Esophagus squamous epithelium (tissue), 5 donors: ENCODE data around the gene C6orf47. TPM values are rescaled to one million over a fixed set of nuclear protein-coding genes. Genes with fewer than 3 reads are reported as not detected.

Source experiments
- DNase-seq: peaks from one replicate; lab custom pipeline; 2025; lab: John Stamatoyannopoulos, UW
- H3K27ac ChIP-seq, 4 donors: fragments of 200-600 bp; sonication (generic); one replicate each; pipeline ENCODE4 v1.5.1; 2016 to 2019; ENCODE audit warnings: mild to moderate bottlenecking in 1 of 4
- H3K27me3 ChIP-seq, 4 donors: fragments of 200-600 bp; sonication (generic); 1 replicate in 3 of 4; 2 replicates in 1 of 4; pipeline versions ENCODE4 v1.5.1 to v1.6.0; 2017 to 2021; ENCODE audit warnings: antibody characterized with exemption in 1 of 4
- H3K36me3 ChIP-seq, 3 donors: fragments of 200-600 bp; sonication (generic); one replicate each; pipeline ENCODE4 v1.5.1; 2016 to 2019
- H3K4me1 ChIP-seq, 3 donors: fragments of 200-600 bp; sonication (generic); one replicate each; pipeline ENCODE4 v1.5.1; 2017 to 2019
- H3K4me3 ChIP-seq, 4 donors: fragments of 200-600 bp; sonication (generic); 1 replicate in 3 of 4; 2 replicates in 1 of 4; pipeline ENCODE4 v1.5.1; 2016 to 2019; ENCODE audit warnings: mild to moderate bottlenecking in 2 of 4, moderate library complexity in 1 of 4
- H3K9me3 ChIP-seq, 3 donors: fragments of 200-600 bp; sonication (generic); one replicate each; pipeline ENCODE4 v1.5.1; 2016 to 2019
- CTCF ChIP-seq, 6 experiments: fragments of 450-650 bp in 4 of 6; fragments of 200-600 bp in 2 of 6; sonication (generic) in 2 of 6; IDR thresholded peaks; one replicate each; pipeline ENCODE4 v1.5.1; 2016 to 2019; ENCODE audit warnings: antibody characterized with exemption in 6 of 6, mild to moderate bottlenecking in 4 of 6, moderate library complexity in 4 of 6
- POLR2A ChIP-seq, 4 donors: fragments of 450-650 bp; IDR thresholded peaks; one replicate each; pipeline ENCODE4 v1.6.1; 2017; ENCODE audit warnings: antibody characterized with exemption in 4 of 4, mild to moderate bottlenecking in 4 of 4, moderate library complexity in 3 of 4
- WGBS, 2 donors: methylation state at CpG; one replicate each; pipeline ENCODE4 v1.1.5; 2018; 5-methylcytosine and 5-hydroxymethylcytosine counted together
- intact Hi-C: fragments of 100-400 bp; cut with DNase I; formaldehyde crosslinking; loops from one replicate; pipeline ENCODE4 v1.15.0; 2022
- total RNA-seq, 4 donors: library from RNA; depleted of rRNA; stranded (reverse); fragments of >200 nt; gene quantifications; one replicate each; pipeline ENCODE4 v1.1.0, GENCODE V29; 2016
- donor health status: DM: yes; HTN: yes; CAD: no.

C6orf47 gene
- total RNA-seq, 4 donors from 2014 or later = 28.8 to 34.4 (median 31.7) TPM

- Histone ChIP-seq H3K36me3 (peaks cover 63 to 100% (median 79%) of the 10 kb centered on the region in 3 donors), H3K4me3 (no peak overlapping the region), H3K4me1 (no peaks in the 10 kb centered on the region), H3K27ac (no peak overlapping the region), H3K27me3 (no peaks in the 10 kb centered on the region), H3K9me3 (no peaks in the 10 kb centered on the region)
- TF ChIP-seq POLR2A (IDR thresholded peaks at IDR 0.05) = no peak
- TF ChIP-seq CTCF (IDR thresholded peaks at IDR 0.05) = no peak
- intact Hi-C loops = no loop called here
- WGBS, 2 donors = 71 to 83% methylated on average over 1 of the region's 7 CpGs
- DNase-seq = no peak
Observed at GRCh38 chr6:31633447-31633846, 27.1 kb downstream of the C6orf47 start.

GRCh38 chr6:31632279-31632946, 28.2 kb downstream of the C6orf47 start:
- Histone ChIP-seq H3K4me3 (no peak overlapping the region), H3K9me3 (no peaks in the 10 kb centered on the region), H3K36me3 (peaks cover 73 to 100% (median 86%) of the 10 kb centered on the region in 3 donors), H3K27ac (no peak overlapping the region), H3K27me3 (no peaks in the 10 kb centered on the region), H3K4me1 (no peaks in the 10 kb centered on the region)
- 82 to 89% methylated on average over 8 to 17 of the region's 26 CpGs for WGBS, 2 donors
- no peak for DNase-seq
- TF ChIP-seq CTCF (IDR thresholded peaks at IDR 0.05) = no peak
- TF ChIP-seq POLR2A (IDR thresholded peaks at IDR 0.05) = no peak
- intact Hi-C loops = no loop called here

DNA sequence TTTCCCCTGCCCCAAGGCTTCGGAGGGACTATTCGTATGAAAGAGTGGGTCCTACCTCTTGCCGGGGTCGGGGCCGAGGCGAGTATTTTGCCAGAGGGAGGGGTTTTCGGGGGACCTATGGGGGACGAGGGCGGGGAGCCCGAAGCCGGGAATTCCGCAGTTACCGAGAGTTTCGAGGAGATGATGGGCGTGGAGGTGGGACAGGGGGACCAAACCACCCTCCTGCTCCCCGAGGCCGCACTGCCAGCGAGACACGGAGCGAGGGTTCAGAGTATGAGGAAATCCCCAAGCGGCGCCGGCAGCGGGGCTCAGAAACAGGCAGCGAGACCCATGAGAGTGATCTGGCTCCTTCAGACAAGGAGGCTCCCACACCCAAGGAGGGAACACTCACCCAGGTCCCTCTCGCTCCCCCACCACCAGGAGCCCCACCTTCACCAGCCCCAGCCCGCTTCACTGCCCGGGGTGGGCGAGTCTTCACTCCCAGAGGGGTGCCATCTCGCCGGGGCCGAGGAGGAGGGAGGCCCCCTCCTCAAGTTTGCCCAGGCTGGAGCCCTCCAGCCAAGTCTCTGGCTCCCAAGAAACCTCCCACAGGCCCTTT, 28.8 kb downstream of the C6orf47 start:
- Histone ChIP-seq H3K9me3 (no peaks in the 10 kb centered on the region), H3K4me3 (no peak overlapping the region), H3K27me3 (no peaks in the 10 kb centered on the region), H3K27ac (no peak overlapping the region), H3K4me1 (no peaks in the 10 kb centered on the region), H3K36me3 (peaks cover 80 to 100% (median 84%) of the 10 kb centered on the region in 3 donors)
- intact Hi-C loops = no loop called here
- 76 to 88% methylated on average over 6 to 9 of the region's 32 CpGs for WGBS, 2 donors
- DNase-seq = no peak
- TF ChIP-seq POLR2A (IDR thresholded peaks at IDR 0.05) (no peak), CTCF (IDR thresholded peaks at IDR 0.05) (no peak)

DNA sequence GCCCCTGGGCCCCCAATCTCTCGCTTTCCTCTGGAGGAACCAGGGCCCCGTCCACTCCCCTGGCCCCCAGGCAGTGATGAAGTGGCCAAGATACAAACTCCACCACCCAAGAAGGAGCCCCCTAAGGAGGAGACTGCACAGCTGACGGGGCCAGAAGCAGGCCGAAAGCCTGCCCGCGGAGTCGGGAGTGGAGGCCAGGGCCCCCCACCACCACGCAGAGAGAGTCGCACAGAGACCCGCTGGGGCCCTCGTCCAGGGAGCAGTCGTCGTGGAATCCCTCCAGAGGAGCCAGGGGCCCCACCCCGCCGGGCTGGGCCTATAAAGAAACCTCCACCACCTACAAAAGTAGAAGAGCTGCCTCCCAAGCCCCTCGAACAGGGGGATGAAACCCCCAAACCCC, 29.4 kb downstream of the C6orf47 start:
- intact Hi-C loops = no loop called here
- WGBS, 2 donors = 78 to 91% methylated on average over 8 of the region's 16 CpGs
- TF ChIP-seq CTCF (IDR thresholded peaks at IDR 0.05) (no peak), POLR2A (IDR thresholded peaks at IDR 0.05) (no peak)
- H3K9me3 ChIP-seq = no peaks in the 10 kb centered on the region
- H3K27me3 ChIP-seq = no peaks in the 10 kb centered on the region
- H3K4me3 ChIP-seq = no peak overlapping the region
- no peak for DNase-seq
- no peak overlapping the region for H3K27ac ChIP-seq
- H3K4me1 ChIP-seq = no peaks in the 10 kb centered on the region
- peaks cover 78 to 100% (median 84%) of the 10 kb centered on the region in 3 donors for H3K36me3 ChIP-seq

GRCh38 chr6:31630177-31630934, 30.2 kb downstream of the C6orf47 start:
- peaks cover 79 to 100% (median 85%) of the 10 kb centered on the region in 3 donors for H3K36me3 ChIP-seq
- TF ChIP-seq POLR2A (IDR thresholded peaks at IDR 0.05) (no peak), CTCF (IDR thresholded peaks at IDR 0.05) (no peak)
- DNase-seq = no peak
- no peak overlapping the region for H3K27ac ChIP-seq
- no peaks in the 10 kb centered on the region for H3K9me3 ChIP-seq
- H3K4me3 ChIP-seq = no peak overlapping the region
- no peaks in the 10 kb centered on the region for H3K4me1 ChIP-seq
- intact Hi-C loops = no loop called here
- no peaks in the 10 kb centered on the region for H3K27me3 ChIP-seq
- WGBS, 2 donors = 84 to 86% methylated on average over 22 to 25 of the region's 25 CpGs
